ENCODE measurements around the gene KRT3.

- TF ChIP-seq CTCF (IDR thresholded peaks at IDR 0.05; ENCODE audit: low read depth, low read length, poor library complexity, severe bottlenecking) (no peak), EZH2phosphoT487 (IDR thresholded peaks at IDR 0.05; ENCODE audit: borderline replicate concordance, low read length) (no peak)
These were observed 24.6 kb upstream of the KRT3 start for GRCh38 chr12:52820521-52820920.

Measured in DOHH2 (cell line).